Endothelial cell of hepatic sinusoid (primary cell): ENCODE measurements around the gene TK1.
"Not testable (repeated sequence)": the region's sequence is repeated elsewhere in the genome, so short reads cannot be mapped to it uniquely, and the experiment has no call there.

ENCODE experiments used
- in situ Hi-C: cut with HindIII; loops from 2 replicates; pipeline ENCODE4 v1.10.0; 2017; ENCODE audit warnings: low sequenced_read_pairs

TK1 gene

GRCh38 chr17:78180083-78180482 is 6.8 kb downstream of the TK1 start:
- in situ Hi-C loops = no loop called here

- in situ Hi-C loops = loop anchor here (5.0 kb wide), 1 partner anchor 48 kb away; no protein-coding TSS in a partner anchor
Measured at GRCh38 chr17:78179372-78179771, 7.5 kb downstream of the TK1 start.

GRCh38 chr17:78176548-78177025 is 10.3 kb downstream of the TK1 start:
- in situ Hi-C loops = loop anchor here (5.0 kb wide), 1 partner anchor 51 kb away; no protein-coding TSS in a partner anchor

GRCh38 chr17:78175643-78175981 is 11.2 kb downstream of the TK1 start:
- in situ Hi-C loops = loop anchor here (5.0 kb wide), 1 partner anchor 52 kb away; no protein-coding TSS in a partner anchor

GRCh38 chr17:78174870-78175642 is 11.8 kb downstream of the TK1 start:
- in situ Hi-C loops = loop anchor here (5.0 kb wide), 1 partner anchor 52 kb away; no protein-coding TSS in a partner anchor

- in situ Hi-C loops = no loop called here
Measured at GRCh38 chr17:78174346-78174869, 12.4 kb downstream of the TK1 start.

- in situ Hi-C loops = no loop called here
Measured at GRCh38 chr17:78173097-78173715, 13.6 kb downstream of the TK1 start.

- in situ Hi-C loops = no loop called here
Measured at GRCh38 chr17:78172249-78173051, 14.4 kb downstream of the TK1 start.

GRCh38 chr17:78171591-78172248 is 15.1 kb downstream of the TK1 start:
- in situ Hi-C loops = not testable (repeated sequence)

- in situ Hi-C loops = no loop called here
Measured at GRCh38 chr17:78170692-78171590, 15.9 kb downstream of the TK1 start.

- in situ Hi-C loops = no loop called here
Measured at GRCh38 chr17:78168903-78169793, 17.7 kb downstream of the TK1 start.

GRCh38 chr17:78168242-78168902 is 18.5 kb downstream of the TK1 start, which contains the start of gene SYNGR2:
SYNGR2 (plus strand) TSS chr17:78168581; CDS start chr17:78168617, 36 bp downstream.
- in situ Hi-C loops = no loop called here

GRCh38 chr17:78166416-78166815 is 20.4 kb downstream of the TK1 start:
- in situ Hi-C loops = no loop called here

GRCh38 chr17:78164748-78165607 is 21.9 kb downstream of the TK1 start:
- in situ Hi-C loops = no loop called here

- in situ Hi-C loops = no loop called here
Measured at GRCh38 chr17:78163881-78164747, 22.7 kb downstream of the TK1 start.

- in situ Hi-C loops = no loop called here
Measured at GRCh38 chr17:78159575-78160158, 27.2 kb downstream of the TK1 start.
